Measurements from ENCODE around the gene SLFN11.

GRCh38 chr17:35352284-35352683 is 21.1 kb downstream of the SLFN11 start:
- TF ChIP-seq MAX (IDR thresholded peaks at IDR 0.05) (no peak), CREB1 (IDR thresholded peaks at IDR 0.05; ENCODE audit: low read depth) (no peak), ZBTB7A (IDR thresholded peaks at IDR 0.05; ENCODE audit: low read depth) (no peak)

Data from Ishikawa (cell line).